WTC11 (cell line): ENCODE results near the gene ACSM3. TPM values are rescaled to one million over a fixed set of nuclear protein-coding genes. Genes with fewer than 3 reads are reported as not detected.

ENCODE experiments used
- ATAC-seq: fragments of 200-7000 bp; cut with Tn5 transposase; 2 replicates; pipeline ENCODE4 v1.10.0; 2021; ENCODE audit warnings: mild to moderate bottlenecking, moderate library complexity
- CTCF ChIA-PET: fragments of 300-600 bp; sonication (Branson Sonifier 250); formaldehyde crosslinking; loops from one replicate; lab custom pipeline; 2021; ENCODE audit warnings: antibody characterized with exemption; lab: Charles Lee
- POLR2A ChIA-PET: fragments of 350-600 bp; sonication (Branson Sonifier 250); formaldehyde crosslinking; loops from one replicate; lab custom pipeline; 2021; ENCODE audit warnings: antibody characterized with exemption; lab: Charles Lee
- DNase-seq: peaks from one replicate; pipeline ENCODE4 v3.0.0; 2021; ENCODE audit warnings: low spot score
- H3K27ac Mint-ChIP-seq: 2 replicates; pipeline ENCODE4 v1.8.0; 2021; ENCODE audit warnings: mixed read lengths
- H3K27me3 Mint-ChIP-seq: 2 replicates; pipeline ENCODE4 v1.8.0; 2021; ENCODE audit warnings: low read depth, mild to moderate bottlenecking, moderate library complexity, mixed read lengths
- H3K36me3 Mint-ChIP-seq: 2 replicates; pipeline ENCODE4 v1.8.0; 2021; ENCODE audit warnings: mixed read lengths
- H3K4me1 Mint-ChIP-seq: 2 replicates; pipeline ENCODE4 v1.8.0; 2022; ENCODE audit warnings: mixed read lengths
- H3K4me3 Mint-ChIP-seq: 2 replicates; pipeline ENCODE4 v1.8.0; 2021; ENCODE audit warnings: mild to moderate bottlenecking, moderate library complexity, mixed read lengths
- H3K9me3 Mint-ChIP-seq: 2 replicates; pipeline ENCODE4 v1.8.0; 2021; ENCODE audit warnings: mixed read lengths
- AR ChIP-seq: fragments of 250-450 bp; sonication (Bioruptor Pico); IDR thresholded peaks from 2 replicates; pipeline ENCODE4 v1.9.0; 2021; ENCODE audit warnings: mild to moderate bottlenecking
- ARID4B ChIP-seq: sonication (generic); formaldehyde crosslinking; IDR thresholded peaks from 2 replicates; pipeline ENCODE4 v1.8.0; 2023; ENCODE audit warnings: missing genetic modification reagents, mild to moderate bottlenecking, borderline replicate concordance
- E2F1 ChIP-seq: sonication (generic); formaldehyde crosslinking; IDR thresholded peaks from 2 replicates; pipeline ENCODE4 v1.8.0; 2022; ENCODE audit warnings: mild to moderate bottlenecking, missing genetic modification reagents
- ETV6 ChIP-seq: sonication (generic); formaldehyde crosslinking; IDR thresholded peaks from 2 replicates; pipeline ENCODE4 v1.8.1; 2022; ENCODE audit warnings: mild to moderate bottlenecking, missing genetic modification reagents
- FOXJ3 ChIP-seq: sonication (generic); formaldehyde crosslinking; IDR thresholded peaks from 2 replicates; pipeline ENCODE4 v1.9.0; 2021; ENCODE audit warnings: missing genetic modification reagents, mild to moderate bottlenecking, borderline replicate concordance
- FOXP4 ChIP-seq: sonication (generic); formaldehyde crosslinking; IDR thresholded peaks from 2 replicates; pipeline ENCODE4 v1.8.0; 2022; ENCODE audit warnings: mild to moderate bottlenecking, missing genetic modification reagents
- HMGA2 ChIP-seq: fragments of 250-450 bp; sonication (Bioruptor Pico); IDR thresholded peaks from 2 replicates; pipeline ENCODE4 v1.4.0; 2021; ENCODE audit warnings: mild to moderate bottlenecking, moderate library complexity
- IRF1 ChIP-seq: sonication (generic); formaldehyde crosslinking; IDR thresholded peaks from 2 replicates; pipeline ENCODE4 v1.8.0; 2023; ENCODE audit warnings: missing genetic modification reagents
- MLX ChIP-seq: sonication (generic); formaldehyde crosslinking; IDR thresholded peaks from 2 replicates; pipeline ENCODE4 v1.8.1; 2023; ENCODE audit warnings: mild to moderate bottlenecking, missing genetic modification reagents, moderate library complexity
- MYBL2 ChIP-seq: sonication (generic); formaldehyde crosslinking; IDR thresholded peaks from 2 replicates; pipeline ENCODE4 v1.8.1; 2023; ENCODE audit warnings: mild to moderate bottlenecking, moderate library complexity, missing genetic modification reagents
- NR2C2 ChIP-seq: sonication (generic); formaldehyde crosslinking; IDR thresholded peaks from 2 replicates; pipeline ENCODE4 v1.8.0; 2022; ENCODE audit warnings: mild to moderate bottlenecking, missing genetic modification reagents
- PREB ChIP-seq: sonication (generic); formaldehyde crosslinking; IDR thresholded peaks from 2 replicates; pipeline ENCODE4 v1.8.1; 2022; ENCODE audit warnings: mild to moderate bottlenecking, missing genetic modification reagents, moderate library complexity, borderline replicate concordance
- PRRX2 ChIP-seq: fragments of 250-450 bp; sonication (Bioruptor Pico); IDR thresholded peaks from 2 replicates; pipeline ENCODE4 v1.8.0; 2021; ENCODE audit warnings: mild to moderate bottlenecking
- TEAD1 ChIP-seq: sonication (generic); formaldehyde crosslinking; IDR thresholded peaks from 2 replicates; pipeline ENCODE4 v1.8.0; 2022; ENCODE audit warnings: mild to moderate bottlenecking, missing genetic modification reagents
- USF1 ChIP-seq: sonication (generic); formaldehyde crosslinking; IDR thresholded peaks from 2 replicates; pipeline ENCODE4 v1.8.0; 2022; ENCODE audit warnings: mild to moderate bottlenecking, missing genetic modification reagents
- USF2 ChIP-seq: sonication (generic); formaldehyde crosslinking; IDR thresholded peaks from 2 replicates; pipeline ENCODE4 v1.8.1; 2023; ENCODE audit warnings: mild to moderate bottlenecking, missing genetic modification reagents, moderate library complexity
- ZMAT4 ChIP-seq: fragments of 250-450 bp; sonication (Bioruptor Pico); IDR thresholded peaks from 2 replicates; pipeline ENCODE4 v1.9.0; 2021; ENCODE audit warnings: mild to moderate bottlenecking
- ZNF121 ChIP-seq: sonication (generic); formaldehyde crosslinking; IDR thresholded peaks from 2 replicates; pipeline ENCODE4 v1.8.0; 2023; ENCODE audit warnings: missing genetic modification reagents
- total RNA-seq: library from RNA; stranded (reverse); gene quantifications from 3 replicates; pipeline ENCODE4 v1.2.3, GENCODE V29; 2021

The ACSM3 gene
- total RNA-seq, 1 experiment from 2014 or later = 5.0 TPM

GRCh38 chr16:20743591-20743990, 20.2 kb upstream of the ACSM3 start:
- POLR2A ChIA-PET = no interaction called here
- Mint-ChIP-seq H3K36me3 (peaks cover 24% of the 10 kb centered on the region), H3K4me1 (peaks cover 10% of the 10 kb centered on the region), H3K27ac (no peak overlapping the region), H3K9me3 (peaks cover 40% of the 10 kb centered on the region), H3K4me3 (no peak overlapping the region), H3K27me3 (peaks cover 3% of the 10 kb centered on the region)
- ATAC-seq = no peak
- CTCF ChIA-PET = no interaction called here
- DNase-seq = no peak
- TF ChIP-seq IRF1 (CRISPR knock-in tag) (no peak), HMGA2 (CRISPR knock-in tag) (no peak), ARID4B (CRISPR knock-in tag) (no peak), MYBL2 (CRISPR knock-in tag) (no peak), USF1 (no peak), ZNF121 (CRISPR knock-in tag) (no peak), ETV6 (no peak), ZMAT4 (CRISPR knock-in tag) (no peak), AR (CRISPR knock-in tag) (no peak), USF2 (CRISPR knock-in tag) (no peak), PRRX2 (CRISPR knock-in tag) (no peak), PREB (CRISPR knock-in tag) (no peak), MLX (CRISPR knock-in tag) (no peak), NR2C2 (CRISPR knock-in tag) (no peak), E2F1 (no peak), FOXJ3 (CRISPR knock-in tag) (no peak), TEAD1 (CRISPR knock-in tag) (no peak), FOXP4 (CRISPR knock-in tag) (no peak)
